ENCODE results near the gene PACRG.
A peak's percentile ranks its signal among the peaks of the same experiment; 100 is the strongest.

Gene PACRG

DNA sequence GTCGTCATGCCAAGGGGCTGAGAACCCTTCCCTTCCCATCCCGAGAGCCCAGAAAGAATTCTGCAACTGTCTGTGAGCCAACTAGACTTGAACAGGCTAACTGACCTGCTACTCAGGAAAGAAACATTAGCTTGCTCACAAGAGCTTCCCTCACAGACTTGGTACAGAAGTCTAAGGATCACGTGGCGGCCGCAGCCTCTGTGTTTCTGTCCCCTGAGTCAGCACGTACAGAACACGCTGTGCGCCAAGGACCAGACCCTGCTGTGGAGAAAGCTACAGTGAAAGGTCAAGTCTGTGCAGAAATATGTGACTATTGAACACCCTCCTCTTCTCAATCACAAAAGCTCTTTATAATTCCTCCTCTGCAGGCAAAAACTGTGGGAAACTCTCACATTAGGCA is 535.4 kb downstream of the PACRG start:
- Mint-ChIP-seq H3K4me1 (peaks cover 44% of the 10 kb centered on the region), H3K9me3 (peaks cover 4% of the 10 kb centered on the region), H3K4me3 (no peak overlapping the region), H3K27me3 (ENCODE audit: low read depth, poor library complexity) (peaks cover 21% of the 10 kb centered on the region), H3K27ac (peak overlapping the region; percentile 80), H3K36me3 (ENCODE audit: low read depth) (no peaks in the 10 kb centered on the region)
- TF ChIP-seq, protein P1, sequence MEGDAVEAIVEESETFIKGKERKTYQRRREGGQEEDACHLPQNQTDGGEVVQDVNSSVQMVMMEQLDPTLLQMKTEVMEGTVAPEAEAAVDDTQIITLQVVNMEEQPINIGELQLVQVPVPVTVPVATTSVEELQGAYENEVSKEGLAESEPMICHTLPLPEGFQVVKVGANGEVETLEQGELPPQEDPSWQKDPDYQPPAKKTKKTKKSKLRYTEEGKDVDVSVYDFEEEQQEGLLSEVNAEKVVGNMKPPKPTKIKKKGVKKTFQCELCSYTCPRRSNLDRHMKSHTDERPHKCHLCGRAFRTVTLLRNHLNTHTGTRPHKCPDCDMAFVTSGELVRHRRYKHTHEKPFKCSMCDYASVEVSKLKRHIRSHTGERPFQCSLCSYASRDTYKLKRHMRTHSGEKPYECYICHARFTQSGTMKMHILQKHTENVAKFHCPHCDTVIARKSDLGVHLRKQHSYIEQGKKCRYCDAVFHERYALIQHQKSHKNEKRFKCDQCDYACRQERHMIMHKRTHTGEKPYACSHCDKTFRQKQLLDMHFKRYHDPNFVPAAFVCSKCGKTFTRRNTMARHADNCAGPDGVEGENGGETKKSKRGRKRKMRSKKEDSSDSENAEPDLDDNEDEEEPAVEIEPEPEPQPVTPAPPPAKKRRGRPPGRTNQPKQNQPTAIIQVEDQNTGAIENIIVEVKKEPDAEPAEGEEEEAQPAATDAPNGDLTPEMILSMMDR (IDR thresholded peaks at IDR 0.05): no peak
- no peak for DNase-seq

DNA sequence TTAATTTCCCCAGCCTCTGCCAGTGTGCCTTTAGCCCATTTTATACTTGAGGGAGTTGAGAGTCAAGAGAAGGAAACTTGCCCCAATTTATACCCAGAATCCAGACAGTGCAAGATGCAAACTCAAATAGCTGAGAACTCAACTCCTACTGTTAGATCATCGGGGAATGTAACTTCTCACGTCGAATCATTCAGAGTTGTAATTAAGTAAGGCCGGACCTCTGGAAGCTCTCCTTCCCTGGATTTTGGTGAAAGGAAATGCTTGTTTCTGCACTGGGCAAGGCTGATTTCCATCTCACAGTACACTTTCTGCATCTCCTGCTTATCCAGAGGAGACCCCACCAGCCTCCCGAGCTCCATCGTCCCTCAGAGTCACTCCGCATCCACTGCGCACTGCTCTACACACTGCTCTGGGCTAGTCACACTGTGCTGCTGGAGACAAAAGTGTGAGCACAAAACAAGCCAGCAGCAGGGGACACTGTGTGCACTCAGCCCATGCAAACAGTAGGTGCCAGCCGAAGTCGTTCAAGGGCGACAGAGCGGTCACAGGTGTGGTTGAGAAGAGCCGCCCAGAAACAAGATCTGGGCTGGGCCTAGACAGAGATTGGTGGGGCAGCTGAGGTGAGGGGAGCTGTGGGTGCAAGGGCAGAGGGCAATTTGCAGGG is 536.4 kb downstream of the PACRG start:
- H3K9me3 Mint-ChIP-seq: peaks cover 8% of the 10 kb centered on the region
- no peak overlapping the region for H3K27ac Mint-ChIP-seq
- peaks cover 44% of the 10 kb centered on the region for H3K4me1 Mint-ChIP-seq
- H3K4me3 Mint-ChIP-seq: no peak overlapping the region
- peaks cover 18% of the 10 kb centered on the region for H3K27me3 Mint-ChIP-seq (ENCODE audit: low read depth, poor library complexity)
- TF ChIP-seq, protein P1 (IDR thresholded peaks at IDR 0.05): no peak
- no peak for DNase-seq
- H3K36me3 Mint-ChIP-seq (ENCODE audit: low read depth): no peaks in the 10 kb centered on the region

DNA sequence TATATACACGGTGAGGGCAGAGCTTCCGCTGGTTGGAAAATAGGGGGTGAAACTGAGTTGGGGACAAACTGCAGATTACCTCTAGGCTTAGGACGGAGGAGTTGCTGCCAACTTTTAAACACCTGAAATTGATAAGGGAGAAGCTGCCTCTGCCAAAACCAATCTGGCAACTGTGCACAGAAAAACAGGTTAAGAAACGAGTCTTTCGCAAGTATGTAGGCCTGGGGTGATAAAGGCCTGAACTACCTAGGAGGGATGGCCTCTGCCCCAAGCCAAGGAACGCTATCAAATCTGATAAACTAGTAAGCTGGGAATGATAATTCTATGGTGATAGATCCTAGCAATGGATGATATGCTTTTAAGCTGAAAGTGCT is 536.9 kb downstream of the PACRG start:
- DNase-seq: no peak
- TF ChIP-seq, protein P1 (IDR thresholded peaks at IDR 0.05): no peak
- Mint-ChIP-seq H3K4me3 (no peak overlapping the region), H3K27ac (no peak overlapping the region), H3K36me3 (ENCODE audit: low read depth) (no peaks in the 10 kb centered on the region), H3K27me3 (ENCODE audit: low read depth, poor library complexity) (peaks cover 13% of the 10 kb centered on the region), H3K4me1 (peaks cover 44% of the 10 kb centered on the region), H3K9me3 (peaks cover 8% of the 10 kb centered on the region)

DNA sequence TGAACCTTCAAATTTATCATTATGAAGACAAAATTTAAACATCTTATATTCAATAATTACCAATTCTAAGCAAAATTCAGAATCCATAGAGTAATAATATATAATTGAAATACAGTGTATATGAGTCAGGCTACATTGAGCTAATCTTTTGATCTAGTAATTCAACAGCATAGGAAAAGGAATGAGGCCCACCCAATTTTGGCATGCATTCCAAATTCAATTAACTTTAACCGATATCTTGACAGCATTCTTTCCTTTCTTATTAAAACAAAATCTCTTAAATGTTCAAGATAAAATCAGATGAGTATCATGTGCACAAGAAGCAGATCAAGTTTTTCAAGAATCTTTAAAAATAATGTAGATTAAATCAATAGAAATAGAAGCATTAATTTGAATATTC is 553.9 kb downstream of the PACRG start:
- Mint-ChIP-seq H3K36me3 (ENCODE audit: low read depth) (no peaks in the 10 kb centered on the region), H3K4me3 (no peak overlapping the region), H3K9me3 (peaks cover 6% of the 10 kb centered on the region), H3K27ac (no peak overlapping the region), H3K27me3 (ENCODE audit: low read depth, poor library complexity) (peaks cover 10% of the 10 kb centered on the region), H3K4me1 (peaks cover 9% of the 10 kb centered on the region)
- no peak for DNase-seq
- TF ChIP-seq, protein P1 (IDR thresholded peaks at IDR 0.05): no peak

DNA sequence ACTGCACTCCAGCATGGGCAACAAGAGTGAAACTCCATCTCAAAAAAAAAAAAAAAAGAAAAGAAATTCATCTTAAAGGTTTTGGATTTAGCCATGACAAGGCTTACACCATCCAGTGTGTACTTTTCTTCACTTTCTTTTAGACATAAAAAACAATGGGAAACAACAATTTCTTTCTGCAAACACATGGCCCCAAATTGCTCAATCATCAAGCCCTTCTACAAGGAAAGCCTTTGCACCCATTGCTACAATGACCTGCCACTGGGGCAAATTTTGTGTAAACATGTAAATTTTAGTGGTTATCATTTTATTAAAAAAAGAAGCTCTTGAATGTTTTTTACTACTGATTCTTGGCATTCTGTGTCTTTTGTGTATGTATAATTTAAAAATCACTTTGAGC is 554.9 kb downstream of the PACRG start:
- H3K36me3 Mint-ChIP-seq (ENCODE audit: low read depth): no peaks in the 10 kb centered on the region
- TF ChIP-seq, protein P1 (IDR thresholded peaks at IDR 0.05): no peak
- no peak overlapping the region for H3K27ac Mint-ChIP-seq
- DNase-seq: no peak
- H3K4me3 Mint-ChIP-seq: no peak overlapping the region
- H3K4me1 Mint-ChIP-seq: peaks cover 9% of the 10 kb centered on the region
- H3K27me3 Mint-ChIP-seq (ENCODE audit: low read depth, poor library complexity): peaks cover 14% of the 10 kb centered on the region
- peaks cover 6% of the 10 kb centered on the region for H3K9me3 Mint-ChIP-seq

DNA sequence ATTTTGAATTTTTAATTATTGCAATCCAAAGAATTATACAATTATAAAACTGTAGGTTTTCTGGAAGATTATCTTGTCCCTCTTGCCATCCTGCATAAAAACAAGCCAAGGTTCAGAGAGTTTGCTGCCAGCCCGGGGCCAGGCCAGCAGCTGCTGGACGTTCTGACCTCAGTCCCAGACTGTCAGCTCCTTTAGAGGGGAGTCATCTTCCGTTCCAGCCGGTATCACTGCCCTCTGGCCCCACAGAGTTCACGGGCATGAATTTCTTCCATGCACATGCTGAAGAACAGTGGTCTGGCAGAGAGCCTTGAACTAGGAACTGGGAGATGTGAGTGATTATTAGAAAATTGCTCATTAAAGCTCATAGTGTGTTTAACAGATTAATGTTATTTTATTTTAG is 556.4 kb downstream of the PACRG start:
- H3K27ac Mint-ChIP-seq: no peak overlapping the region
- no peaks in the 10 kb centered on the region for H3K36me3 Mint-ChIP-seq (ENCODE audit: low read depth)
- DNase-seq: no peak
- no peaks in the 10 kb centered on the region for H3K9me3 Mint-ChIP-seq
- peaks cover 9% of the 10 kb centered on the region for H3K4me1 Mint-ChIP-seq
- H3K27me3 Mint-ChIP-seq (ENCODE audit: low read depth, poor library complexity): peaks cover 9% of the 10 kb centered on the region
- TF ChIP-seq, protein P1 (IDR thresholded peaks at IDR 0.05): no peak
- no peak overlapping the region for H3K4me3 Mint-ChIP-seq

Measured in nephron progenitor cell (in vitro differentiated cells).